ENCODE results near the gene FCRLB.

DNA sequence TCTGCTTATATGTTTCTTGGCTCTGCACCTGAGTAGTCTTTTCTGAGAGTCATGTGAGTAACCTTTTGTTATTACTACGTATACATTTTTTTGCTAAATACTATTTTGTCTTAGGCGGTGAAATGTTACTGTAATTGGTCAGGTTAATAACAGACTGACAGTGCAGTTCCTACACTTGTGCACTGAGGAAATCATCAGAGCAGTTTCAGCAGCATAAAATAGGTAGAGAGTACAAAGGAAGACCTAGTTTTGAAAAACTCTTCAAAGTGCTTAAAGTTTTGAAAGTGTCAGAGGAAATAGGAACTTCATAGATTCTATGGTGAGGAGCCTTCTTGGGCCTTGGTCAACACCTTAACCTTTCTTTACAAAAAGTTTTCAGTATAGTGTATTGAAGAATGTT, 55.9 kb downstream of the FCRLB start:
- TF ChIP-seq, protein P1, sequence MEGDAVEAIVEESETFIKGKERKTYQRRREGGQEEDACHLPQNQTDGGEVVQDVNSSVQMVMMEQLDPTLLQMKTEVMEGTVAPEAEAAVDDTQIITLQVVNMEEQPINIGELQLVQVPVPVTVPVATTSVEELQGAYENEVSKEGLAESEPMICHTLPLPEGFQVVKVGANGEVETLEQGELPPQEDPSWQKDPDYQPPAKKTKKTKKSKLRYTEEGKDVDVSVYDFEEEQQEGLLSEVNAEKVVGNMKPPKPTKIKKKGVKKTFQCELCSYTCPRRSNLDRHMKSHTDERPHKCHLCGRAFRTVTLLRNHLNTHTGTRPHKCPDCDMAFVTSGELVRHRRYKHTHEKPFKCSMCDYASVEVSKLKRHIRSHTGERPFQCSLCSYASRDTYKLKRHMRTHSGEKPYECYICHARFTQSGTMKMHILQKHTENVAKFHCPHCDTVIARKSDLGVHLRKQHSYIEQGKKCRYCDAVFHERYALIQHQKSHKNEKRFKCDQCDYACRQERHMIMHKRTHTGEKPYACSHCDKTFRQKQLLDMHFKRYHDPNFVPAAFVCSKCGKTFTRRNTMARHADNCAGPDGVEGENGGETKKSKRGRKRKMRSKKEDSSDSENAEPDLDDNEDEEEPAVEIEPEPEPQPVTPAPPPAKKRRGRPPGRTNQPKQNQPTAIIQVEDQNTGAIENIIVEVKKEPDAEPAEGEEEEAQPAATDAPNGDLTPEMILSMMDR (IDR thresholded peaks at IDR 0.05) = no peak
- TF ChIP-seq POLR2A (IDR thresholded peaks at IDR 0.05) = no peak

Measured in adrenal gland (tissue), 5 donors.